NK-92 treated with Interleukin-12 subunit alpha and Interleukin-12 subunit beta, amount 100 ng/mL, for 24 hours (cell line): ENCODE data around the gene DOK5.

Source experiments
- DNase-seq: peaks from one replicate; lab custom pipeline; 2025; lab: John Stamatoyannopoulos, UW

The DOK5 gene

GRCh38 chr20:54692168-54692887, 216.9 kb downstream of the DOK5 start:
- DNase-seq, result no peak

DNA sequence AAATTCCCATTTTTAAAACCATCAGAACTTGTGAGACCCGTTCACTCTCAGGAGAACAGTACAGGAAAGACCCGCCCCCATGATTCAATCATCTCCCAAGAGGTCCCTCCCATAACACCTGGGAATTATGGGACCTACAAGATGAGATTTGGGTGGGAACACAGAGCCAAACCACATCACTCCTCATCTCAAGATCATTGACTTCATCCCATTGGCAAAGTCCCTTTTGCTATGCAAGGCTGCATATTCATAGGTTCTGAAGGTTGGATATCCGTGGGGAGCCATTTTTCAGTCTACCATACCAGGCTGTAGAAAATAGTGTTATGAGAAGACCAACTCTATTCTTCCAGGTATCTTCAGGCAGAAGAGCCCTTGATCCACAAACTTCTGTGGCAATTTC, 219.1 kb downstream of the DOK5 start:
- DNase-seq, result no peak

- DNase-seq, result no peak
These were observed 223.0 kb downstream of the DOK5 start for GRCh38 chr20:54698373-54698772.
